Measurements from ENCODE around the gene NIN. TPM values are rescaled to one million over a fixed set of nuclear protein-coding genes. Genes with fewer than 3 reads are reported as not detected.
A peak's percentile ranks its signal among the peaks of the same experiment; 100 is the strongest.

Gene NIN
- total RNA-seq, 4 donors from 2014 or later, result 24.1 to 35.7 (median 30.7) TPM

DNA sequence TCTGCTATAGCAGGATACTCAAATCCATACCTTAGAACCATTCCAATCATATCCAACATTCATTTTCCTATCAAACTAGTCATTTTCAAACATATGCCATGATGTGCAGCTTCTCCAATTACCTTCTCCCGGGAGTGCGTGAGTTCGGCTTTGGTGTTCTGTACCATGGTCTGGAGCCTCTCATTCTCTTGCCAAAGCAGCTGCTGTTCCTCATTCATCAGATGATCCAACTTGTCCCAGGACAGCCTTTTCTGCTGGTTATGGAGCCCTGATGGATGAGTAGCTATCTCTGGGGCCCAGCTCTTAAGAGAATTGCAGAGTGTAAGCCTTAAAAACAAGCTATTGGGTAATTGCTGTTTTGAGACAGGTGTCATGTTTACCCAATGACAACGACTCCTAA is 91.8 kb downstream of the NIN start:
- Histone ChIP-seq H3K9me3 (no peaks in the 10 kb centered on the region), H3K4me1 (peaks cover 0 to 28% (median 3%) of the 10 kb centered on the region in 4 donors), H3K27ac (peak overlapping the region in 3 of 4 donors; percentile 21 to 67 (median 63)), H3K27me3 (no peaks in the 10 kb centered on the region), H3K36me3 (peaks cover 0 to 63% (median 5%) of the 10 kb centered on the region in 3 donors), H3K4me3 (no peak overlapping the region)
- TF ChIP-seq EP300 (IDR thresholded peaks at IDR 0.05), result no peak
- TF ChIP-seq, protein P1, sequence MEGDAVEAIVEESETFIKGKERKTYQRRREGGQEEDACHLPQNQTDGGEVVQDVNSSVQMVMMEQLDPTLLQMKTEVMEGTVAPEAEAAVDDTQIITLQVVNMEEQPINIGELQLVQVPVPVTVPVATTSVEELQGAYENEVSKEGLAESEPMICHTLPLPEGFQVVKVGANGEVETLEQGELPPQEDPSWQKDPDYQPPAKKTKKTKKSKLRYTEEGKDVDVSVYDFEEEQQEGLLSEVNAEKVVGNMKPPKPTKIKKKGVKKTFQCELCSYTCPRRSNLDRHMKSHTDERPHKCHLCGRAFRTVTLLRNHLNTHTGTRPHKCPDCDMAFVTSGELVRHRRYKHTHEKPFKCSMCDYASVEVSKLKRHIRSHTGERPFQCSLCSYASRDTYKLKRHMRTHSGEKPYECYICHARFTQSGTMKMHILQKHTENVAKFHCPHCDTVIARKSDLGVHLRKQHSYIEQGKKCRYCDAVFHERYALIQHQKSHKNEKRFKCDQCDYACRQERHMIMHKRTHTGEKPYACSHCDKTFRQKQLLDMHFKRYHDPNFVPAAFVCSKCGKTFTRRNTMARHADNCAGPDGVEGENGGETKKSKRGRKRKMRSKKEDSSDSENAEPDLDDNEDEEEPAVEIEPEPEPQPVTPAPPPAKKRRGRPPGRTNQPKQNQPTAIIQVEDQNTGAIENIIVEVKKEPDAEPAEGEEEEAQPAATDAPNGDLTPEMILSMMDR (IDR thresholded peaks at IDR 0.05), result no peak
- TF ChIP-seq POLR2A (IDR thresholded peaks at IDR 0.05), result no peak
- no peak for DNase-seq (ENCODE audit: low spot score in 2 of 2)
- WGBS, 2 donors, result 93 to 94% methylated on average over 4 of the region's 4 CpGs

DNA sequence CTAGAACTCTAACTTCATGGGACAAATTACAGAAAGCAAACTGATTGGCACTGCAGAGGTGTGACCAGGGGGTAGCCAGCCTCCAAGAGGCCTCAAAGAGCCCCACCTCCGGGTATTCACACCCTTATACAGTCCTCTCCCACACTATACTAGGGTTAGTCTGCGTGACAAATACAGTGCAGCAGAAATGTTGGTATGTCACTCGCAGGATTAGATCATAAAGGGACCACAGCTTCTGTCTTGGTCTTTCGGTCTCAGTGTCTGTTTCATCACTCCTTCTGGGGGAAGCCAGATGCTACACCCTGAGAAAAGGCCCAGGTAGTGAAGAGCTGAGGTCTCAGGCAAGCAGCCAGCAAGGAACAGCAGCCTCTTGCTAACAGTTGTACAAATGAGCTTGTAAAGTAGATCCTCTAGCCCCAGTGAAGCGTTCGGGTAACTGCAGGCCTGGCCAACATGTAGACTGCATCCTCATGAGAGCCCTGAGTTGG is 94.0 kb downstream of the NIN start:
- DNase-seq (ENCODE audit: low spot score in 2 of 2), result no peak
- Histone ChIP-seq H3K4me3 (no peak overlapping the region), H3K27me3 (no peaks in the 10 kb centered on the region), H3K36me3 (peaks cover 0 to 65% (median 5%) of the 10 kb centered on the region in 3 donors), H3K4me1 (peaks cover 0 to 27% (median 3%) of the 10 kb centered on the region in 4 donors), H3K27ac (peak overlapping the region in 1 of 4 donors; percentile 39), H3K9me3 (no peaks in the 10 kb centered on the region)
- no peak for TF ChIP-seq EP300 (IDR thresholded peaks at IDR 0.05)
- TF ChIP-seq POLR2A (IDR thresholded peaks at IDR 0.05), result no peak
- TF ChIP-seq, protein P1 (IDR thresholded peaks at IDR 0.05), result no peak
- 68 to 83% methylated on average over 6 of the region's 6 CpGs for WGBS, 2 donors

DNA sequence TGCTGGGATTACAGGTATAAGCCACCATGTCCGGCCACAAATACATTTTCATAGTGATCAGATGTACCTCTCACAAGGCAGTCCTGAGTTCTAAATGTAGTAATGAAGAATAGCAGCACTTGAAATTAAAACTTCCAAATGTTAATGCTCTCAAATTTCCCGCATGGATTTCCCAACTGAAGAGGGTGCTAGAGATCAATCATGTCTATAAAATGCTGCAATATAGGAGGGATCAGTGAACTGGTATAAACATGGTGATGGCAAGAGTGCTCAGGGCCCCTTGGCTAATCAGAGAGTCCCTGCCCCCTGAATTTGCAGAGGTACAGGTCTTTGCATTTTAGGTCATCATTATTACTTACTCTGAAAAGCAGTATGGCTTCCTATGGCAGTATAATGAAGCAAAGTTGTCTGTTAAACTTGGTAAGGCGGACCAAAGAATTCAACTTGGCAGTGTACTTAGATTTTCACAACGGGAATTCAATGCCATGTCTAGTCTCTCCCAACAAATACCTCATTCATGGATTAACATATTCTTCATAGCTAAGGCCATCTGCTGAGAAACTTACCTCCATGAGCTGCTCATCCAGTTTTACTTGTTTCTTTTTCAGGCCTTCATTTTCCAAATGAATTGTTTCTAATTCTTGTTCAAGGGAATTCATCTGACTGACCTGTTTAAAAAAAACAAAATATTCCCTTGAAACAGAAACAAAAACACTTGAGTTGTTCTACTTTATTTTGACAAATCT is 95.8 kb downstream of the NIN start:
- Histone ChIP-seq H3K4me3 (no peak overlapping the region), H3K36me3 (peaks cover 0 to 78% (median 5%) of the 10 kb centered on the region in 3 donors)

DNA sequence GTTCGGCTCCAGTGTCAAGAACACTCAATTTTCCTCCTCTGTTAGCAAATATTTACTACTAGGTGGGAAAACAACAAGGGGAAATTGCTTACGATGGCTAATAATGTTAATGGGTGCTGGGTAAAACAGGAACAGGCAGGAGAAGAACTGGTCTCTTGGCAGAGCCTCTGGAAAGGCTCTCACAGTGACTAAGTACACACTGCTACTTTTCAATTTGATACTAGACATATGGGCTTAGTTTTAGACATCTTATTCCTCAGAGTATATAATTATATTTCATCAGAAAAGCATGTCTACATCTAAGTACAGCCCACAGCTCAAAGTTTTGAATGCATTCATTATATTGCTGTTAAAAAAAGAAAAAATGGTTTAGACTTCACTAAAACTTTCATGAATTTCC is 97.5 kb downstream of the NIN start:
- DNase-seq (ENCODE audit: low spot score in 2 of 2), result no peak
- TF ChIP-seq, protein P1 (IDR thresholded peaks at IDR 0.05), result no peak
- TF ChIP-seq POLR2A (IDR thresholded peaks at IDR 0.05) (no peak), EP300 (IDR thresholded peaks at IDR 0.05) (no peak)
- H3K4me3 ChIP-seq, result no peak overlapping the region
- WGBS, 2 donors, result 87 to 92% methylated on average over 2 of the region's 2 CpGs
- H3K36me3 ChIP-seq, result peaks cover 0 to 91% (median 15%) of the 10 kb centered on the region in 3 donors
- H3K9me3 ChIP-seq, result no peaks in the 10 kb centered on the region
- H3K4me1 ChIP-seq, result peaks cover 0 to 8% (median 0%) of the 10 kb centered on the region in 4 donors
- H3K27me3 ChIP-seq, result no peaks in the 10 kb centered on the region
- no peak overlapping the region for H3K27ac ChIP-seq

More for the DNA sequence above, 95.8 kb downstream of the NIN start:
- Histone ChIP-seq H3K27ac (no peak overlapping the region), H3K27me3 (no peaks in the 10 kb centered on the region), H3K4me1 (peaks cover 0 to 17% (median 3%) of the 10 kb centered on the region in 4 donors), H3K9me3 (no peaks in the 10 kb centered on the region)
- DNase-seq (ENCODE audit: low spot score in 2 of 2), result no peak
- TF ChIP-seq EP300 (IDR thresholded peaks at IDR 0.05) (no peak), POLR2A (IDR thresholded peaks at IDR 0.05) (no peak)
- TF ChIP-seq, protein P1 (IDR thresholded peaks at IDR 0.05), result no peak
- WGBS, 2 donors, result 63 to 71% methylated on average over 4 of the region's 4 CpGs

DNA sequence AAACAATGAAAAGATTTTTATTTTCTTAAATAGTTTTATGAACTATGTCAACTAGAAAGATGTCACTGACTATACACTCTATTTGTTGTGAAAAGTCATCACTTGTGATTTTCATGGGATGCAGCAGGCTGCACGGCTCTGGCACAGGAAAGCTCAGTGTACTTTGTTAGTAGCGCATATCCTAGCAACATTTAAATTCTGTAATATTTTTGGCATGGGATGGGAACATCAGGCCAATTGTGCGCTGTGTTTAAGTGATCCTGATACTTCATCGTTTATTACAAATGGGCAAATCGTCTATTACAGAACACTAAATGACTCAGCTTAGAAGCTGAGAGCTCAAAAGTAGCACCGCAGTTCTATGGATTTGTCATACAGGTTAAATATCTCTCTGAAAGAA is 102.1 kb downstream of the NIN start:
- Histone ChIP-seq H3K4me1 (no peaks in the 10 kb centered on the region), H3K27me3 (no peaks in the 10 kb centered on the region), H3K4me3 (no peak overlapping the region), H3K9me3 (no peaks in the 10 kb centered on the region), H3K36me3 (peaks cover 0 to 100% (median 11%) of the 10 kb centered on the region in 3 donors), H3K27ac (no peak overlapping the region)
- TF ChIP-seq POLR2A (IDR thresholded peaks at IDR 0.05) (no peak), EP300 (IDR thresholded peaks at IDR 0.05) (no peak)
- TF ChIP-seq, protein P1 (IDR thresholded peaks at IDR 0.05), result no peak
- 80 to 91% methylated on average over 6 of the region's 6 CpGs for WGBS, 2 donors
- no peak for DNase-seq (ENCODE audit: low spot score in 2 of 2)
